IMR-90 (cell line): ENCODE measurements around the gene PLEKHJ1. TPM values are rescaled to one million over a fixed set of nuclear protein-coding genes. Genes with fewer than 3 reads are reported as not detected.

Experiments used
- ATAC-seq: fragments of 200-7000 bp; cut with Tn5 transposase; 2 replicates; pipeline ENCODE4 v1.9.1; 2020; ENCODE audit warnings: low read depth, mild to moderate bottlenecking, moderate library complexity
- BruUV-seq: library from RNA; stranded (reverse); fragments of 400-500 nt; replicated peaks from 2 replicates; lab custom pipeline; 2021; lab: Mats Ljungman, UMichigan
- CTCF ChIA-PET: fragments of 300-600 bp; formaldehyde crosslinking; extraction: SDS; loops from one replicate; lab custom pipeline; 2021; ENCODE audit warnings: antibody characterized with exemption; lab: Yijun Ruan, JAX
- POLR2A ChIA-PET: fragments of 300-600 bp; sonication (Branson Sonifier 250); formaldehyde crosslinking; loops from one replicate; lab custom pipeline; 2022; ENCODE audit warnings: antibody characterized with exemption; ENCODE audit not compliant: unreplicated experiment; lab: Charles Lee
- DNase-seq: peaks from one replicate; pipeline ENCODE4 v3.0.0; 2013
- H2AFZ ChIP-seq: replicated peaks from 2 replicates; pipeline ENCODE3; 2013; ENCODE audit warnings: low read length, mild to moderate bottlenecking; ENCODE audit not compliant: poor library complexity
- H2AK5ac ChIP-seq: 2 replicates; pipeline ENCODE4 v1.6.1; 2013; ENCODE audit warnings: low read depth, low read length, inconsistent platforms
- H2AK9ac ChIP-seq: replicated peaks from 2 replicates; pipeline ENCODE3; 2013; ENCODE audit warnings: mild to moderate bottlenecking, low read depth, low read length, moderate library complexity; ENCODE audit not compliant: poor library complexity
- H2BK120ac ChIP-seq: 2 replicates; pipeline ENCODE4 v1.6.1; 2013; ENCODE audit warnings: low read depth, low read length, inconsistent platforms
- H2BK15ac ChIP-seq: 3 replicates; pipeline ENCODE4 v1.6.1; 2013; ENCODE audit warnings: low read depth, low read length, inconsistent platforms
- H2BK20ac ChIP-seq: 2 replicates; pipeline ENCODE4 v1.6.1; 2013; ENCODE audit warnings: low read depth, mild to moderate bottlenecking, inconsistent platforms, low read length, moderate library complexity
- H2BK5ac ChIP-seq: 2 replicates; pipeline ENCODE4 v1.6.1; 2013; ENCODE audit warnings: mild to moderate bottlenecking, low read depth, low read length, inconsistent platforms; ENCODE audit not compliant: poor library complexity, severe bottlenecking
- H3K14ac ChIP-seq: replicated peaks from 2 replicates; pipeline ENCODE4 v1.6.1; 2013; ENCODE audit warnings: low read depth, low read length, inconsistent platforms
- H3K18ac ChIP-seq: 2 replicates; pipeline ENCODE4 v1.6.1; 2013; ENCODE audit warnings: low read depth, low read length, control low read depth
- H3K23ac ChIP-seq: 2 replicates; pipeline ENCODE4 v1.6.1; 2013; ENCODE audit warnings: low read depth, low read length, inconsistent platforms
- H3K27ac ChIP-seq: 2 replicates; pipeline ENCODE4 v1.5.1; 2013; ENCODE audit warnings: mild to moderate bottlenecking, control low read depth, low read length; ENCODE audit not compliant: insufficient read depth
- H3K27me3 ChIP-seq: 2 replicates; pipeline ENCODE4 v1.6.1; 2013; ENCODE audit warnings: low read length; ENCODE audit not compliant: control insufficient read depth, insufficient read depth
- H3K36me3 ChIP-seq: 2 replicates; pipeline ENCODE4 v1.6.1; 2013; ENCODE audit warnings: low read length, mixed read lengths; ENCODE audit not compliant: control insufficient read depth, insufficient read depth
- H3K4ac ChIP-seq: 2 replicates; pipeline ENCODE4 v1.6.1; 2013; ENCODE audit warnings: low read depth, low read length, inconsistent platforms
- H3K4me1 ChIP-seq: 2 replicates; pipeline ENCODE4 v1.6.1; 2013; ENCODE audit warnings: low read length, mixed read lengths; ENCODE audit not compliant: control insufficient read depth, insufficient read depth
- H3K4me2 ChIP-seq: 2 replicates; pipeline ENCODE4 v1.6.1; 2013; ENCODE audit warnings: low read depth, mild to moderate bottlenecking, control low read depth, low read length, moderate library complexity
- H3K4me3 ChIP-seq: 2 replicates; pipeline ENCODE4 v1.5.1; 2013; ENCODE audit warnings: low read depth, mild to moderate bottlenecking, control low read depth, low read length, moderate library complexity; ENCODE audit not compliant: insufficient read depth
- H3K56ac ChIP-seq: 2 replicates; pipeline ENCODE4 v1.6.1; 2013; ENCODE audit warnings: low read length, inconsistent platforms; ENCODE audit not compliant: insufficient read depth; ENCODE audit errors: extremely low read depth
- H3K79me1 ChIP-seq, 2 experiments: 2 replicates each; pipeline ENCODE4 v1.6.1; 2013; ENCODE audit warnings: low read length in 2 of 2, inconsistent platforms in 1 of 2, low read depth in 1 of 2
- H3K9ac ChIP-seq: 2 replicates; pipeline ENCODE4 v1.6.1; 2013; ENCODE audit warnings: low read depth, low read length, control low read depth
- H3K9me1 ChIP-seq: 2 replicates; pipeline ENCODE4 v1.6.1; 2013; ENCODE audit warnings: low read length, inconsistent platforms; ENCODE audit not compliant: insufficient read depth
- H3K9me3 ChIP-seq: 2 replicates; pipeline ENCODE4 v1.6.1; 2013; ENCODE audit warnings: low read length; ENCODE audit not compliant: control insufficient read depth, insufficient read depth
- H4K20me1 ChIP-seq: 2 replicates; pipeline ENCODE4 v1.6.1; 2013; ENCODE audit warnings: low read length, inconsistent platforms; ENCODE audit not compliant: insufficient read depth
- H4K5ac ChIP-seq: 2 replicates; pipeline ENCODE4 v1.6.1; 2013; ENCODE audit warnings: mild to moderate bottlenecking, low read depth, low read length, control low read depth
- H4K8ac ChIP-seq, 2 experiments: 2 replicates each; pipeline ENCODE4 v1.6.1; 2013; ENCODE audit warnings: low read depth in 2 of 2, low read length in 2 of 2, control low read depth in 1 of 2, inconsistent platforms in 1 of 2
- H4K91ac ChIP-seq: 2 replicates; pipeline ENCODE4 v1.6.1; 2013; ENCODE audit warnings: low read depth, low read length, inconsistent platforms; ENCODE audit not compliant: insufficient read depth
- CEBPB ChIP-seq: IDR thresholded peaks from 2 replicates; pipeline ENCODE4 v1.6.1; 2012; ENCODE audit warnings: low read depth, low read length, improper control_type of control experiment
- ELK1 ChIP-seq: fragments of 150-350 bp; IDR thresholded peaks from 2 replicates; pipeline ENCODE4 v1.6.1; 2016; ENCODE audit warnings: low read depth, mild to moderate bottlenecking, low read length, moderate library complexity, borderline replicate concordance
- FOS ChIP-seq: fragments of 150-350 bp; IDR thresholded peaks from 2 replicates; pipeline ENCODE4 v1.6.1; 2016; ENCODE audit warnings: low read depth, low read length
- MXI1 ChIP-seq: IDR thresholded peaks from 2 replicates; pipeline ENCODE4 v1.6.1; 2012; ENCODE audit warnings: low read depth, mild to moderate bottlenecking, low read length, moderate library complexity, borderline replicate concordance
- NFE2L2 ChIP-seq: fragments of 150-350 bp; IDR thresholded peaks from 2 replicates; pipeline ENCODE4 v1.6.1; 2016; ENCODE audit warnings: low read depth, mild to moderate bottlenecking, low read length
- RCOR1 ChIP-seq: IDR thresholded peaks from 2 replicates; pipeline ENCODE4 v1.6.1; 2012; ENCODE audit warnings: mild to moderate bottlenecking, low read length, improper control_type of control experiment; ENCODE audit not compliant: insufficient replicate concordance
- RFX5 ChIP-seq: IDR thresholded peaks from 2 replicates; pipeline ENCODE4 v1.8.0; 2012; ENCODE audit warnings: low read depth, mild to moderate bottlenecking, low read length, moderate library complexity
- WGBS, 2 experiments: methylation state at CpG; one replicate each; pipeline versions ENCODE4 v1.1.5 to v1.1.7; 2013; ENCODE audit warnings: missing lambda C conversion rate in 2 of 2; ENCODE audit not compliant: insufficient read length in 1 of 2; ENCODE audit errors: extremely low coverage in 2 of 2; 5-methylcytosine and 5-hydroxymethylcytosine counted together
- dilution Hi-C: fragments of 300-500 bp; cut with HindIII; formaldehyde crosslinking; loops from one replicate; pipeline ENCODE4 v1.14.3; 2018; ENCODE audit warnings: low sequenced_read_pairs; ENCODE audit not compliant: unreplicated experiment
- in situ Hi-C: fragments of 300-500 bp; cut with MboI; formaldehyde crosslinking; loops from 3 replicates; pipeline ENCODE4 v1.14.3; 2019; ENCODE audit warnings: low sequenced_read_pairs, inconsistent platforms, mixed read lengths
- intact Hi-C: fragments of 100-400 bp; cut with micrococcal nuclease; formaldehyde crosslinking; loops from 2 replicates; pipeline ENCODE4 v1.10.0; 2022
- polyA plus RNA-seq, 3 experiments: library from polyadenylated mRNA; depleted of rRNA; stranded (reverse); fragments of >200 nt; gene quantifications; 2 replicates each; pipeline ENCODE4 v1.2.3, GENCODE V29; 2012; ENCODE audit warnings: low replicate concordance in 1 of 3
- total RNA-seq: library from RNA; depleted of rRNA; stranded (reverse); fragments of >200 nt; gene quantifications from 2 replicates; pipeline ENCODE4 v1.2.3, GENCODE V29; 2012

The PLEKHJ1 gene
- total and polyA plus RNA-seq, 2 of the 4 experiments (the other 2 are of a cell fraction), result 31.7 to 62.8 TPM

- H3K36me3 ChIP-seq, result peaks cover 47% of the 10 kb centered on the region
- peaks cover 19% of the 10 kb centered on the region for H3K4me1 ChIP-seq
- peaks cover 13% of the 10 kb centered on the region for H3K9me1 ChIP-seq
- no peak overlapping the region for H2AFZ ChIP-seq
- no peak overlapping the region for H2AK9ac ChIP-seq
- no peak overlapping the region for H2AK5ac ChIP-seq
- no peak overlapping the region for H4K5ac ChIP-seq
- no peak overlapping the region for H3K18ac ChIP-seq
- H4K20me1 ChIP-seq, result peaks cover 90% of the 10 kb centered on the region
- H3K56ac ChIP-seq, result no peak overlapping the region
- H2BK120ac ChIP-seq, result no peak overlapping the region
- H3K79me1 ChIP-seq, result peaks cover 4 to 67% of the 10 kb centered on the region in 2 experiments; a peak in 2 of 4 replicates
- ChIA-PET POLR2A (no interaction called here), CTCF (no interaction called here)
- 91% methylated on average over 10 of the region's 12 CpGs; no CpG with 5 or more reads in 1 of the 2 experiments for WGBS, 2 experiments
- H4K8ac ChIP-seq, result no peak overlapping the region
- H3K27ac ChIP-seq, result no peak overlapping the region
- no peak for ATAC-seq
- no peak overlapping the region for H3K4ac ChIP-seq
- no peak overlapping the region for H4K91ac ChIP-seq
- no peaks in the 10 kb centered on the region for H3K9me3 ChIP-seq
- DNase-seq, result no peak
- H2BK5ac ChIP-seq, result no peak overlapping the region
- H3K4me3 ChIP-seq, result no peak overlapping the region
- H3K4me2 ChIP-seq, result no peak overlapping the region
- no peak overlapping the region for H2BK20ac ChIP-seq
- no TSS peak for BruUV-seq
- intact Hi-C loops (no loop called here), dilution Hi-C loops (no loop called here), in situ Hi-C loops (no loop called here)
- no peaks in the 10 kb centered on the region for H3K27me3 ChIP-seq
- TF ChIP-seq CEBPB (no peak), FOS (no peak), MXI1 (no peak), RFX5 (no peak), RCOR1 (no peak), NFE2L2 (no peak), ELK1 (no peak)
- H3K23ac ChIP-seq, result no peak overlapping the region
- no peak overlapping the region for H3K9ac ChIP-seq
- H3K14ac ChIP-seq, result no peak overlapping the region
- H2BK15ac ChIP-seq, result no peak overlapping the region
Observed at GRCh38 chr19:2242092-2242537, 6.0 kb upstream of the PLEKHJ1 start.
